Activated CD4-positive, alpha-beta T cell treated with anti-CD3 and anti-CD28 coated beads for 4 hours (primary cell): ENCODE measurements around the gene COL9A3.

Experiments
- DNase-seq, 2 donors: peaks; one replicate each; pipeline ENCODE4 v3.0.0-alpha.2; 2020

COL9A3 gene

DNA sequence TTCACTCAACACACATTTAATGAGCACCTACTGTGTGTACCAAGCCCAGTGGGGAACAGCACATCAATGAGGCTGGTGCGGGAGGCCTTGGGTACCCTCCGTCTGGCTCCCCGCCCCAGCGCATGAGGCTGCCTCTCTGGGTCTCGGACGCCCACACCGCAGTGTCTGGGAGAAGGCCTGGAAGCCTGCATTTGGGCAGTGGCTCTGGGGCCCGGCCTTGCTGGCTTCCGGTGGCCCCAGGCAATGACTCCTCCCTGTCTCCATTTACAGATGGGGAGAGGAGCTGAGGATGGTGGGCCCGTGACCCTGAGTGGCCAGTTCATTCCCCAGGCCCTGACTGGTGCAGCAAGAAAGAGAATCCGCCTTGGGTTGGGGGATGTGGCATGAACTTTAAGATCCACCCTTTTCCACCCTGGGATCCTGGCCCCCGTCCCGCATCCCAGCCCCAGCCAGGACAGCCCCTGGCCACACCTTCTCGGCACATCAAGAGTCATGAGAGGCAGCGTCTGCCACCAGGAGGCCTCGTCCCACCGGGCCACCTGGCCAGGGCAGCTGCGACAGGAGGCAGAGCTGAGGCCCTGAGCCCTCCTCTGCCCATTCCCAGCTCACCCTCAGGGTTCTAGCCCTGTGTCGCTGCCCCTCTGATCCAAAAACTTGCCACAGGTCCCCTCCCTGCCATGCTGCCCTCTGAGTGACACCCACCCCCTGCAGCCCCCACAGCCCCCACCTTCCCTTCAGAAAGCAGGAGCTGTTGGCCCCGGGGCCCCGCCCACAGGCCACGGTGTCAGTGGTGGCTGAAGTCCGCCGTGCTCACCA, 38.0 kb upstream of the COL9A3 start:
- no peak for DNase-seq

DNA sequence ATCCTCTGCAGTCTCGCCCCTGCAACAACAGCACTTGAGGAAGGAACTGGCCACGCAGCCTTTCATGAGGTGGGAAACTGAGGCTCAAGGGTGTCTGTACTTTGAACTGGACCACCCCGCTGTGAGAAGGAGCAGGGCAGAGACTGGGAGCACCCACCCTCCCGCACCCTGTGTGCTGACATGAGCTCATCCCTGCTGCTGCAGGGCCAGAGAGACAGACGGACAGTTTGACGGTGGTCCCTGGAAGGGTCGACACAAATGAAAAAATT, 37.5 kb upstream of the COL9A3 start:
- no peak for DNase-seq

DNA sequence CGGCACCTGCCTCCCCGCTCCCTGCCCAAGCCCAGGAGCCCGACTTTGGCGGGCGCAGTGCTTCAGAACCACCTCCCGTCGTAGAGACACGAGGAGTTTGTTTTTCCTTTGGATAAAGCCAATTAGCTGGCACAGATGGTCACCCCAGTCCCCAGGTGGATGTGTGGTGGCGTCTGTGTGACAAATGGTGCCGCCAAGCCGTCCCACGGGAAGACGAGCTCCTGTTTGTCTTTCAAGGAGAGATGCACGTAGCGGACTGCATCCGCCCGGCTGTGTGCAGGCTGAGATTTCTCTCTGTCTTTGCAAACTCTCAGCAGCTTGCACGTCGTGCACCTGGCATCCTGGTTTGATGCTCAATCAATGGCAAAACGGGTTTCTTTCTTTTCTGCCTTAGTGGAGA, 36.6 kb upstream of the COL9A3 start:
- DNase-seq = no peak

DNA sequence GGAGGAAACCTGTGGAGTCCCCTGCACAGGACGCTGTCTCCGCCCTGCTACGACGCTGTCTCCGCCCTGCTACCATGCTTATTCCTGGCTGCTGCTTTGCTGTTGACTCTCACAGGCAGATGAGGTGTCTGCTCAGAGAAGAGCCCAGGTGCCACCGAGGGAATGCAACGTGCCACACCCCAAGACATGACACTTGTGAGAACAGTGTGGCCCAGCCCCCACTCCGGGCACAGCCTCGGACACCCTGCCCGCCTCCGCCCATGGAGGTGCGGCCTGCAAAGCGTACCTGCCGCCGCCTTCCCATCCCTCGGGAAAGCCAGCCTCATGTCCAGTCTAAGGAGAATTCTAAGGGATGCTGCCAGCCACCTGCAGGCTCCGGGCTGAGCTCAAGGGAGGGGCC, 36.2 kb upstream of the COL9A3 start:
- no peak for DNase-seq

DNA sequence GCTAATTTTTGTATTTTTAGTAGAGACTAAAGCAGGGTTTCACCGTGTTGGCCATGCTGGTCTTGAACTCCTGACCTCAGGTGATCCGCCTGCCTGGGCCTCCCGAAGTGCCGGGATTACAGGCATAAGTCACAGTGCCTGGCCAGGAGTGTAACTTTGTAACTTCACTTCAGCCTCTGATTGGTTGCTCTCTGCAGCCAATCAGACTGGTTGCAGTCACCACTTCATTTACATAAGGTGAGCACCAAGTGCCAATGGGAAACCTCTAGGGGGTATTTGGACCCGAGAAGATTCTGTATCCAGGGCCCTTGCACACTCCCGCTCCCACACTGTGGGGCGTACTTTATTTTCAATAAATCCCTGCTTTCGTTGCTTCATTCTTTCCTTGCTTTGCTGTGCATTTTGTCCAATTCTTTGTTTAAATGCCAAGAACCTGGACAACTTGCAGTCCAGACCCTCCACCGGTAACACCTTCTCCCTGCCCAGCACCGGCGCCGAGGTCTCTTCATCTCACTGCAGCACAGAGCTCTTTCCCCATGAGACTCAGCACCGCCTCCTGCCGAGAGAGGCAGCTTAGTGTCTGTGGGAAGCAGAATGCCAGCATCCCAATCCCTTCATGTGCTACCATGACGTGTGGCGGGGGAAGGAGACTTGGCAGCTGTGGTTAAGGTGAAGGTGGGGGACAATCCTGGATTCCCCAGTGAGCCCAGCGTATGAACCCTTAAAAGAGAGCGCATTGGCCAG, 34.5 kb upstream of the COL9A3 start:
- DNase-seq = no peak

GRCh38 chr20:62782893-62783278, 34.0 kb upstream of the COL9A3 start:
- DNase-seq = no peak

- no peak for DNase-seq
These were observed 32.4 kb upstream of the COL9A3 start for GRCh38 chr20:62784497-62784896.

GRCh38 chr20:62785393-62785792, 31.5 kb upstream of the COL9A3 start:
- DNase-seq = no peak

DNA sequence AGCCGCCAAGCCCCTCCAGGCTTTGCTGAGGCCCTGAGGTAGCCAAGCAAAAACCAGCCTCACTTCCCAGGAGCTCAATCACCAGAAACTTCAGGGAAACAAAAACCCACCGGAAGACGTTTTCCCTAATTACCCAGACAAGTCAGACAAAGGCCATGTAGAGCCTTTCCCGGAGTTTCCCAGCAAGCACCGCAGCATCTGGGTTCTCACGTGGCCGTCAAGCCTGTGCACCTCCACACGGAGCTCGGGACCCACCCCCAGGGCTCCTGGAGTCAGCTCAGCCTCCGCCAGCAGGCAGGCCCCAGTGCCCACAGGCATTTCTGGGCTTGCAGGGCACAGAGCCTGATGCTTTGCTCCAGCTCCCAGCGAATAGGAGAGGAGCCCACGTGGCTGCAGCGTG, 30.7 kb upstream of the COL9A3 start:
- DNase-seq = no peak

GRCh38 chr20:62787321-62787720, 29.5 kb upstream of the COL9A3 start:
- no peak for DNase-seq

GRCh38 chr20:62787866-62788265, 29.0 kb upstream of the COL9A3 start:
- DNase-seq = no peak

DNA sequence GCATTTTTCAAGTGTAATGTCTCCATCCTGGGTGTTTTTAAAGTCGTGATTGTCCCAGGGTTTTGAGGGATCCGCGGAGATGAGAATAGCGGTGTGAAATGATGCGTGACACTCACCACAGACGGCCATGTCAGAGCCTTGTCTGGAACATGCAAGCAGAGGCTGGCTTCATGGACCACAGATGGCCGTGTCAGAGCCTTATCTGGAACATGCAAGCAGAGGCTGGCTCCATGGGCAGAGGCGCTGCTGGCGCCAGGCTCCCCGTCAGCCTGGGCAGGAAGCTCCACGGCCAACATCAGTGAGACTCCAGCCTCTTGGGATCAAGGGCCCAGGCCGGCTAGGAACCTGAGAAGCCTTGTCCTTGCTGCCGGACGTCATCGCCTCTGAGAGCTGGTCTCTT, 28.2 kb upstream of the COL9A3 start:
- DNase-seq = no peak

GRCh38 chr20:62790075-62790474, 26.8 kb upstream of the COL9A3 start:
- no peak for DNase-seq

DNA sequence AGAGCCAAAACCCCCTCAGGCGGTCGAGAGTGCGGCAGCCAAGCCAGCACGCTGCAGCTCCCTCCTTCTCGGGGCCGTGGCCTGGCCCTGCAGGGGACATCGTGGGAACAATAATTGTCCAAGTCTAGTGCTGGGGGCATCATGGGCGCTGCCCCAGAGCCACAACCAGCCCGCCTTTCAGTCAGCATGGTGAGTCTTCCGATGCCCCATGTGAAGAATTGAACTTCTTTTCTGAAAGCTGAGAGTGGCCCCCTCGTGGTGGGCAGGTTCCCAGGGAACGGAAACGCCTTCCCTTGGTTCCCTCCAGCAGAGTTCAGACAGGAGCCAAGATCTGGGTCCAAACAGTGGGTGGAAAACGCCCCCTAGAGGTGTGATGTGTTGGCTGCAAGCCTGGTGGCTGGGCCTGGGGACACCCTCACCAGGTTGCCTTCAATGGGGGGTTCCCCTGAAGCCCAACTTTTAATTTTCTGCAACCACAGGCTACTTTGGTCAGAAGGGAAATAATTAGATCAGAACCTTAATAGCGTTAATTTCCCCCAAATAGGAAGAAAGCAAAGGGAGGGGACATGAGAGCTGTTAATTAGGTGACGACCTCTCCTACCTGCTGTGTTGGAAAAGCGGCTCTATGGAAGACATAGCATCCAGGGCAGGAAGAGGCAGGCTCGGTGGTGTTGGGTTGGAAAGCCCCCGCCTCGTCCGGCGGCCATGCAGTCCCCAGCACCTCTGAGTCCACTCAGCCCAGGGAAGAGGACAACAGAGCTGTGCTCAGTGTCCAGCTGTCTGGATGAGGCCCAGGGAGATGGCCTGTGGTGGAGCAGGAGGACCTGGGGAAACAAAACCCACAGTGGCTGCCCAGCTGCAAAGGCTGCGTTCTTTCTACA, 25.3 kb upstream of the COL9A3 start:
- peak; percentile 71 to 73 for DNase-seq

- no peak for DNase-seq
These were observed 24.5 kb upstream of the COL9A3 start for GRCh38 chr20:62792182-62792939.

DNA sequence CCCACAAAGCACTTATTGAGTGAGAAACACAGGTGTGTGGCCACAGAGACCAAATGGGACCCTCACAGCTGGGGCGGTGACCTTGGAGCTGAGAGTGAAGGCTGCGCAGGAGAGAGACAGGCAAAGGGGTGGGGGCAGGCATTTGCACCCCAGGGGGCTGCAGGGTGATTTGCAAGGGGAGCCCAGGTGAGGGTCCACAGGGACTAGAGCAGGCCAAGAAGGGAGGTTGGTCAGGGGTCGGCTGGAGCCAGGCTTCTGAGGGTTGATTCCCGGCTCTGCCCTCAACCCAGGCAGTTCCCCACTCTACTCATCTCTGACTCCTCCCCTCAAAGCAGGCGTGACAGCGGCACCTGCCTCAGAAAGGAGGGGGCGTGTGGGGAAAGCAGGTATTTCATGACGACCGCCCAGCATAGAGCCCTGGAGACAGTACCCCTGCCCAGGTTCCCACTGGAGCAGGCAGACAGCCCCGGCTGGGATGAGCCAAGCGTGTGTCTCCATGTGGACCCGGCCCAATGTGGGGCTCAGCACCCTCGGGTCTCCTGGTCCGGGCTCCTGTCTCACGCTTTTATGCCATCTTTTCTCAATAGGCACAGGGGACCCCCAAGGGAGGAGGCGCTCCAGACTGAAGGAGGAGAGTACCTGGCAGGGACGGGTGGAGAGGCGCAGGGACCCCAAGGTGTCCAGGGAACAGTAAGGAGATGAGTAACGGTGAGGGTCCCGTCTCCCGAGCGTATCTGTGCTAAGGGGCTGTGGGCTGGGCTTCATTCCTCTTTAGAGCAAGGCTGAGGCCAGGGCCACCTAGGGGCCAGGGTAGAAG, 23.7 kb upstream of the COL9A3 start:
- no peak for DNase-seq

GRCh38 chr20:62793757-62794006, 23.2 kb upstream of the COL9A3 start:
- no peak for DNase-seq

DNA sequence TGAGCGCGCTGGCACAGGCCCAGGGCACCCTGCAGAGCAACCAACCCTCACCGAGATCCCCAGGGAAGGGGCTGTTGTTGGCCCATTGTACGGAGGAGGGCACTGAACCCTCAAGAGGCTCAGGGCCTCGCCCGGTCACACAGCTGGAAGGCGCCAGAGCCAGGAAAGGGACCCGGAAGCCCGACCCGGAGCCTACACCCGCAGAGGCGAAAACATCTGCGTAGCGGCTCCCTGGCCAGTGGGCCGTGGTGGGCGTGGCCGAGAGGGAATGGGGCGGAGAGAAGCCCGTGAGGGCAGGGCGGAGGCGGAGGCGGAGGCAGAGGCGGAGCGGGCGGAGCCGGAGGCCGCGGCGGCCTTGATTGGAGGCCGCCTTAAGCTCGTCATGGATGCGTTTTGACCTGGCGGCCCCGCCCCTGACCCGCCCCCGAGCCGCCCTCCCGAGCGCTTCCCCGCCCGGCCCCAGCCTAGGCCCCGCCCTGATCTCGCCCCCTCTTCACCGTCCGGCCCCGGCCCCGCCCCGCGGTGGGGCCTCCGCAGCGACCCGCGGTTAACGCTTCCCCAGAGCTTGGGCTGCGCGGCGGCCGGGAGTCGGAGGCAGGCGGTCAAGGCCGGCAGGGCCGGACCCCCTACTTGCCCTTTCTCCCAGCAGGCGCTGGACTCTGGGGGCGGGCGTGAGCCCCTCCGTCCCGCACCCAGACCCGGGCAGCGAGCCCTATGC, 22.7 kb upstream of the COL9A3 start:
- peak; percentile 91 to 94 for DNase-seq

DNA sequence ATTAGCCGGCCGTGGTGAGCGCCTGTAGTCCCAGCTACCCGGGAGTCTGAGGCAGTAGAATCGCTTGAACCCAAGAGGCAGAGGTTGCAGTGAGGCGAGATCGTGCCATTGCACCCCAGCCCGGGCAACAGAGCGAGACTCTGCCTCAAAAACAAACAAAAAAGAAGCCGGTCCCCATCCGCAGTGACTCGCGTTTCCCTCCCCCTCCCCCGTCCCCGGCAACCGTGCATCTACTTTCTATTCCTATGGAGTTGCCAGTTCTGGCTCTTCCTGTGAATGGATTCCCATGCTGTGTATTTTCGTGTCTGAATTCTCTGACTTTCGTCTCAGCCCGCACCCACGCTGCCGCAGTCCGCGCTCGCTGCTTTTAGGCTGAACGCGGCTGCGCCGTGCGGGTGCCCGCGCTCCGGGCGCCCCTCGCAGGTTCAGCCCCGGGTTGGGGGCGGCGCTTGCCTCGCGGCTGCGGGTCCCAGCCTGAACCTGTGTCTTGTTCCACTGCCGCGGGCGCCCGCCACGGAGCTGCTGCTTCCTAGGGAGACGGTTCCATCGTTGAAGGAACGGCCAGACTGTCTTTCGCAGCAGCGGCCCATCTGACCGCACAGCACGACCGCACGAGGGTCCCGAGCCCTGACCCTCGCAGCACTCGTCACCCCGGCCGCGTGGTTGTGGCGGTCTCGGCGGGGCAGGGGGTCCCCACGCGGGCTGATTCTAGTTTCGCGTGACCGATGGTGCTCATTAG, 21.7 kb upstream of the COL9A3 start:
- peak; percentile 60 to 72 for DNase-seq

DNA sequence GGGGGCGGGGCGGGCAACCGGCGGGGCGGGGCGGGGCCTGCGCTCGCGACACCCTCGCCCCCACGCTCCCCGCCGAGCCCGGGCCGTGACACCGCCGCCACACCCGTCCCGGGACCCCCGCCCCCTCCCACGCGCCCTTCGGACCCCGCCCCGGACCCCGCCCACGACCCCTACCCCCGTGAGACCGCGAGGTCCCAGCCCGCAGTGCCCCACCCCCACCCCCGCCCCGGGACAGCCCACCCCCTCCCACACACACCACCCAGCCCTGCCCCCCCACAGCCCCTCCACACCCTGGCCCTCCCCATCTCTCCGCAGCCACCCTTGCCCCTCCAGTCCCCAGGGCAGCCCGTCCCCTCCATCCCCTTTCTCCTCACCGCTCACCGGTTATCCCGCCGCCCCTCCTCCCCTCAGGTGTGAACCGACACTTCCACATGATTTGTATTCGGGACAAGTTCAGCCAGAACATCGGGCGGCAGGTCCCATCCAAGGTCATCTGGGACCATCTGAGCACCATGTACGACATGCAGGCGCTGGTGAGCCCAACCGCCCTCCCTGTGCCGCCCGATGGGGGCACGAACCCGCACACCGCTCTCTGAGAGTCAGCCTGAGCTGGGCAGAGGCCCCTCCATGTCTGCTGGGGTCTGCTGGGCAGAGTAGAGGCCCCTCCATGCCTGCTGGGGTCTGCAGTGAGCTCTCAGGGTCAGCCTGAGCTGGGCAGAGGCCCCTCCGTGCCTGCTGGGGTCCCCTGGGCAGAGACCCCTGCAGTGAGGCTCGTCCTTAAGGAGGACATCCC, 20.0 kb upstream of the COL9A3 start:
- DNase-seq = no peak
